Thoracic aorta (tissue), 2 donors: Measurements from ENCODE around the gene MEX3C. TPM values are rescaled to one million over a fixed set of nuclear protein-coding genes. Genes with fewer than 3 reads are reported as not detected.

Experiments used
- ATAC-seq: fragments of 150-250 bp; one replicate; pipeline ENCODE4 v1.8.0; 2017; ENCODE audit warnings: low read depth; ENCODE audit not compliant: insufficient number of reproducible peaks, low FRiP score
- DNase-seq: peaks from one replicate; pipeline ENCODE4 v3.0.0-alpha.2; 2020; ENCODE audit warnings: low spot score
- H3K27ac ChIP-seq, 2 donors: fragments of 200-600 bp; sonication (generic); 1 replicate in 1 of 2; 2 replicates in 1 of 2; pipeline ENCODE4 v1.5.1; 2016; ENCODE audit warnings: mild to moderate bottlenecking in 2 of 2, moderate library complexity in 2 of 2
- H3K27me3 ChIP-seq: fragments of 200-600 bp; sonication (generic); replicated peaks from 2 replicates; pipeline ENCODE4 v1.6.0; 2016; ENCODE audit warnings: mild to moderate bottlenecking; ENCODE audit not compliant: insufficient read depth
- H3K36me3 ChIP-seq: fragments of 200-600 bp; sonication (generic); one replicate; pipeline ENCODE4 v1.5.1; 2016
- H3K4me1 ChIP-seq, 2 donors: fragments of 200-600 bp; sonication (generic); 1 replicate in 1 of 2; 2 replicates in 1 of 2; pipeline versions ENCODE4 v1.5.1 to v1.6.0; 2016; ENCODE audit warnings: low read depth in 2 of 2, mild to moderate bottlenecking in 1 of 2; ENCODE audit not compliant: control insufficient read depth in 1 of 2
- H3K4me3 ChIP-seq: fragments of 200-600 bp; sonication (generic); 2 replicates; pipeline ENCODE4 v1.5.1; 2016; ENCODE audit warnings: mild to moderate bottlenecking
- H3K9me3 ChIP-seq: fragments of 200-600 bp; sonication (generic); 2 replicates; pipeline ENCODE4 v1.5.1; 2016
- CTCF ChIP-seq: fragments of 200-600 bp; sonication (generic); IDR thresholded peaks from one replicate; pipeline ENCODE4 v1.5.1; 2019; ENCODE audit warnings: antibody characterized with exemption
- total RNA-seq, 2 donors: library from RNA; depleted of rRNA; stranded (reverse); fragments of >200 nt; gene quantifications; one replicate each; pipeline versions ENCODE4 v1.1.0 to v1.2.3, GENCODE V29; 2016

The MEX3C gene
- total RNA-seq, 2 donors from 2014 or later, result 19.0 to 36.3 TPM

- no peak for TF ChIP-seq CTCF
- Histone ChIP-seq H3K9me3 (no peaks in the 10 kb centered on the region), H3K4me1 (no peaks in the 10 kb centered on the region), H3K27ac (no peak overlapping the region), H3K4me3 (no peak overlapping the region), H3K36me3 (no peaks in the 10 kb centered on the region), H3K27me3 (no peaks in the 10 kb centered on the region)
- DNase-seq (no peak), ATAC-seq (no peak)
These were observed 42.9 kb downstream of the MEX3C start for GRCh38 chr18:51154431-51155063.

GRCh38 chr18:51153659-51154371 is 43.7 kb downstream of the MEX3C start:
- no peaks in the 10 kb centered on the region for H3K36me3 ChIP-seq
- ATAC-seq (no peak), DNase-seq (no peak)
- H3K4me1 ChIP-seq, result no peaks in the 10 kb centered on the region
- H3K4me3 ChIP-seq, result no peak overlapping the region
- H3K27me3 ChIP-seq, result no peaks in the 10 kb centered on the region
- no peaks in the 10 kb centered on the region for H3K9me3 ChIP-seq
- TF ChIP-seq CTCF, result no peak
- H3K27ac ChIP-seq, result no peak overlapping the region

GRCh38 chr18:51151568-51152511 is 45.6 kb downstream of the MEX3C start:
- no peak overlapping the region for H3K4me3 ChIP-seq
- no peak overlapping the region for H3K27ac ChIP-seq
- no peaks in the 10 kb centered on the region for H3K4me1 ChIP-seq
- no peak for ATAC-seq
- no peak for DNase-seq
- H3K27me3 ChIP-seq, result no peaks in the 10 kb centered on the region
- H3K9me3 ChIP-seq, result no peaks in the 10 kb centered on the region
- TF ChIP-seq CTCF, result no peak
- H3K36me3 ChIP-seq, result no peaks in the 10 kb centered on the region

GRCh38 chr18:51151185-51151567 is 46.3 kb downstream of the MEX3C start:
- no peak overlapping the region for H3K4me3 ChIP-seq
- no peaks in the 10 kb centered on the region for H3K4me1 ChIP-seq
- DNase-seq, result no peak
- no peak overlapping the region for H3K27ac ChIP-seq
- no peak for ATAC-seq
- H3K36me3 ChIP-seq, result no peaks in the 10 kb centered on the region
- TF ChIP-seq CTCF, result no peak
- no peaks in the 10 kb centered on the region for H3K9me3 ChIP-seq
- no peaks in the 10 kb centered on the region for H3K27me3 ChIP-seq
